ENCODE data around the gene STAG3. TPM values are rescaled to one million over a fixed set of nuclear protein-coding genes. Genes with fewer than 3 reads are reported as not detected.
A peak's percentile ranks its signal among the peaks of the same experiment; 100 is the strongest.

The STAG3 gene
- total RNA-seq, 1 donor from 2014 or later: 42.4 TPM

- Mint-ChIP-seq H3K27ac (peak overlapping the region; percentile 72), H3K36me3 (ENCODE audit: low read depth) (peaks cover 59% of the 10 kb centered on the region), H3K4me1 (peaks cover 71% of the 10 kb centered on the region), H3K27me3 (no peaks in the 10 kb centered on the region), H3K9me3 (no peaks in the 10 kb centered on the region), H3K4me3 (peak overlapping the region; percentile 5)
- ATAC-seq (ENCODE audit: low read depth): no peak
- no peak for TF ChIP-seq CTCF (IDR thresholded peaks at IDR 0.05)
- ChIA-PET CTCF (interaction anchor here (1.0 kb wide), 1 partner anchor 193 kb away, joined by 3 read pairs; no protein-coding TSS in a partner anchor), POLR2A (interaction anchor here (0.7 kb wide), 2 partner anchors 50 to 52 kb away, joined by 3 to 7 read pairs; no protein-coding TSS in a partner anchor)
- intact Hi-C loops (cut with micrococcal nuclease): no loop called here
- DNase-seq: no peak
These were observed 25.3 kb upstream of the STAG3 start for GRCh38 chr7:100152404-100152803.

- POLR2A ChIA-PET: interaction anchor here (0.7 to 1.9 kb wide), 2 partner anchors 18 to 50 kb away, joined by 5 to 7 read pairs; no protein-coding TSS in a partner anchor
- H3K36me3 Mint-ChIP-seq (ENCODE audit: low read depth): peaks cover 62% of the 10 kb centered on the region
These were observed 24.6 kb upstream of the STAG3 start for GRCh38 chr7:100152937-100153666.

GRCh38 chr7:100153708-100154535 is 23.8 kb upstream of the STAG3 start:
- Mint-ChIP-seq H3K4me3 (no peak overlapping the region), H3K36me3 (ENCODE audit: low read depth) (peaks cover 59% of the 10 kb centered on the region), H3K27me3 (no peaks in the 10 kb centered on the region), H3K4me1 (peaks cover 69% of the 10 kb centered on the region), H3K27ac (peak overlapping the region; percentile 41), H3K9me3 (no peaks in the 10 kb centered on the region)
- CTCF ChIA-PET: no interaction called here
- no peak for ATAC-seq (ENCODE audit: low read depth)
- POLR2A ChIA-PET: interaction anchor here (0.5 to 1.9 kb wide), 4 partner anchors 9 to 547 kb away, joined by 3 to 13 read pairs (median 4); partner anchors contain the start of gene PVRIG
- no peak for TF ChIP-seq CTCF (IDR thresholded peaks at IDR 0.05)
- intact Hi-C loops (cut with micrococcal nuclease): no loop called here
- DNase-seq: no peak

More at GRCh38 chr7:100152937-100153666, 24.6 kb upstream of the STAG3 start:
- ATAC-seq (ENCODE audit: low read depth): no peak
- DNase-seq: no peak
- Mint-ChIP-seq H3K9me3 (no peaks in the 10 kb centered on the region), H3K27me3 (no peaks in the 10 kb centered on the region), H3K4me3 (no peak overlapping the region), H3K27ac (peak overlapping the region; percentile 72), H3K4me1 (peaks cover 73% of the 10 kb centered on the region)
- intact Hi-C loops (cut with micrococcal nuclease): no loop called here
- TF ChIP-seq CTCF (IDR thresholded peaks at IDR 0.05): no peak
- CTCF ChIA-PET: interaction anchor here (1.0 kb wide), 1 partner anchor 192 kb away, joined by 3 read pairs; no protein-coding TSS in a partner anchor

- no peak for TF ChIP-seq CTCF (IDR thresholded peaks at IDR 0.05)
- Mint-ChIP-seq H3K27me3 (no peaks in the 10 kb centered on the region), H3K4me1 (peaks cover 66% of the 10 kb centered on the region), H3K27ac (peak overlapping the region; percentile 56), H3K4me3 (no peak overlapping the region), H3K9me3 (no peaks in the 10 kb centered on the region), H3K36me3 (ENCODE audit: low read depth) (peaks cover 56% of the 10 kb centered on the region)
- POLR2A ChIA-PET: interaction anchor here (0.5 to 1.9 kb wide), 5 partner anchors 10 to 546 kb away, joined by 3 to 13 read pairs (median 3); partner anchors contain the start of gene PVRIG
- DNase-seq (no peak), ATAC-seq (ENCODE audit: low read depth) (no peak)
- CTCF ChIA-PET: interaction anchor here (1.1 kb wide), 1 partner anchor 22 kb away, joined by 3 read pairs; no protein-coding TSS in a partner anchor
- intact Hi-C loops (cut with micrococcal nuclease): loop anchor here (5.0 kb wide), 1 partner anchor 432 kb away; the partner anchor contains the start of genes FBXO24 and LRCH4
These were observed 22.8 kb upstream of the STAG3 start for GRCh38 chr7:100154651-100155491.
